NCI-H1092 treated with DMSO at 0.1 percent for 48 hours (cell line): ENCODE data around the gene CAD.

ENCODE experiments used
- DNase-seq: peaks from one replicate; lab custom pipeline; 2025; lab: John Stamatoyannopoulos, UW

Gene CAD

DNA sequence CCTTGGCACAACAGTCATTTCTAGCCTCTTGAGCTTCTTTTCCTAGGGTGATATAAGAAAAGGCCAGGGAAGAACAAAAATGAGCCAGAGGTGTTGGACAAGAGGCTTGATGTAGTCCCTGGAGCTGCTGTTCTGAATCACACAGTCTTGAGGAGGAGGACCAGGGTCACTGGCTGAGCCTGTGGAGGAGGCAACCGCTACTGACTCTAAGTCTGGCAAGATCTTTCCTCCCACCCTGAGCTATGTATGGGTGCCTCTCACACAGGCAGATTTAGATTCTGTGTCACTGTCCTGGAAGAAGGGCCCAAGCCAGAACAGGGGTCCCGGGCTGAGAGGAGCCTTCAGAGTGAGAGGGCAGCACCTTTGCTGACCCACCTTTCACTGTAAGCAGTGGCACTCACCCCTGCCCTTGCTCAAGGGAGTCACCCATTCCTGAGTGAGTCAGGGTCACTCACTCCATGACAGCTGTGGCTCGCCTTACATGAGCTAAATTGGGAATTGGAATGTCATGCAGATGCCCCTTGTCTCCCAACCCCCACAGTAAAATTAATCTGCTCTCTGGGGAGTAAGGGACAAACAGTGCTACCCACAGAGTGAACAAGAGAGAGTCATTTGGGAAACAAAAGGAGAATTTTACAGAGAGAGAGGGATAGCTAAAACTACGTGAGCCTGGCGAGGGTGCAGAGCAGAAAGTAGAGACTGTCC, 64.8 kb downstream of the CAD start, which contains the start of gene TRIM54:
Gene TRIM54 (plus strand): TSS at position 575 of the 705 bp plus-strand sequence. CDS start 303 bp downstream, outside the sequence.
- no peak for DNase-seq

GRCh38 chr2:27282892-27283291, 65.7 kb downstream of the CAD start:
- no peak for DNase-seq

DNA sequence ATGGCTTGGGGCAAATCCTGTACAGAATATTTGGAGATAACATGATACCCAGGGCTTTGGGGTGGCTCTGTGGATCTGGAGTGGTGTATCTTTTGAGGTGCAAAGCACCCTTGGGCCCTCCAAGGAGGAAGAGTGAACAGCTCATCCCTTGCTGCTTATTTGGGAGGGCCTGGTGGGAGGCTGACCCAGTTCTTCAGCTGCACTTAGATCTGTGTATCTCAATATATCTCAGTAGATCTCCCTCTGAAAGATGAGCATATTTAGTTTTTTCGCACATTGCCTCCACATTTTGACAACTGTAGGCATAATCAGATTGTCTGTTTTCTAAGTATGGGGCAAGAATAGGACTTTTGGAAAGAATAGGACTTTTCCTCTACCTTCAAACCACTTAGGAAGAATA, 67.8 kb downstream of the CAD start:
- DNase-seq, result no peak

GRCh38 chr2:27285481-27285880, 68.3 kb downstream of the CAD start:
- no peak for DNase-seq

DNA sequence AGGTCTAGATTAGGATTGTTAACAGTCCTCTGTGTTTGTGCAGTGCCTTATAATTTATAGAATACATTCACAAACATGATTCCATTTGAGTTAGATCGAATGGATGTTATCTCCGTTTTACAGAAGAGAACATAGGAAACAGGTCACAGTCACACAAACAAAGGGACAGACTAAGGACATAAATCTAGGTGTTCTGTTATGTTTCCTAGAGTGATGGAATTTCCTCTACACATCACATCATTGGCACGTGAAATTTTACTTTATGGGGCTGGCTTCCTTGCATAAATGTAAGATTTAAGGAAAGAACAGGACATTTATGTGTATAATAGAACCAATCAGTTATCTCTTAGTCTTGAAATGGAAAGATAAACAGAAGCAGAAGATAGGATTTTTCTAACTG, 71.4 kb downstream of the CAD start:
- no peak for DNase-seq

DNA sequence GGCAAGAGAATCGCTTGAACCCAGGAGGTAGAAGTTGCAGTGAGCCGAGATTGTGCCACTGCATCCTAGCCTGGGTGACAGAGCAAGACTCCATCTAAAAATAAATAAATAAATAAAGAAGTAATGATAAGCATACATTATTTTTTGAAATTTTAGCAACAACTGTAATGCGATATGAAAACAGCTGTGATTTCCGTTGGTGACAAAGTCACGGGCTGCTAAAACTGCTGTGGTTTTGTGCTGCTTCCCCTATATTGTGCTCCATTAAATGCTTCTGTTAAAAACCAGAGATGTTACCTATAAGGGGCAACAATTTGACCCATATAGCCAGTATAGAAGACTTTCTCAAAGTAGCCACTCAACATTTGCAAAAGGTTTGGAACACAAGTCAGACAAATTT, 73.4 kb downstream of the CAD start:
- DNase-seq, result no peak

GRCh38 chr2:27291865-27292264, 74.7 kb downstream of the CAD start:
- DNase-seq, result no peak
